ENCODE measurements around the gene BCAS4.

The BCAS4 gene

GRCh38 chr20:50857348-50857747 lies 62.5 kb downstream of the BCAS4 start:
- intact Hi-C loops (cut with DNase I; ENCODE audit: low total_unique reads) = no loop called here
- Histone ChIP-seq H3K27ac (no peak overlapping the region), H3K4me3 (no peak overlapping the region), H3K4me1 (no peaks in the 10 kb centered on the region), H3K9me3 (no peaks in the 10 kb centered on the region), H3K36me3 (no peaks in the 10 kb centered on the region), H3K27me3 (no peaks in the 10 kb centered on the region)
- TF ChIP-seq CTCF (IDR thresholded peaks at IDR 0.05) = no peak
- no peak for DNase-seq

- Histone ChIP-seq H3K9me3 (no peaks in the 10 kb centered on the region), H3K4me1 (no peaks in the 10 kb centered on the region), H3K27ac (no peak overlapping the region), H3K4me3 (no peak overlapping the region), H3K36me3 (no peaks in the 10 kb centered on the region), H3K27me3 (no peaks in the 10 kb centered on the region)
- intact Hi-C loops (cut with DNase I; ENCODE audit: low total_unique reads) = no loop called here
- TF ChIP-seq CTCF (IDR thresholded peaks at IDR 0.05) = no peak
- no peak for DNase-seq
Observed at GRCh38 chr20:50858525-50858924, 63.7 kb downstream of the BCAS4 start.

DNA sequence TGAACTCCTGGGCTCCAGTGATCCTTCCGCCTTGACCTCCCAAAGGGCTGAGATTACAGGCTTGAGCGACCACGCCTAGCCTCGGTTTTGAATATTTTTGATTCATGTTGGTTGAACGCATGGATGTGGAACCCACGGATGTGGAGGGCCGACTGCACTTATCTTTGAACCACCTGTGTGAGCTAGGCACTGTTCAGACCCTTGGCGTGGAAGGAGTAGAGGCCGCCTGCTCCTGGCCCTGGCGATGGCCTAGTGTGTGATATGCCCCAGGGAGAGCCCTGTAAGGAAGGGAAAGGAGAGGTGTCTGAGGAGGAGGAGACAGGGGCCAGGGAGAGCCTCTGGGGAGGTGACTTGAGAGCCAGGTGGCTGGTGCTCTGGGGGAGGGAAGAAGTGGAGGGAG lies 64.3 kb downstream of the BCAS4 start:
- no peak overlapping the region for H3K4me3 ChIP-seq
- TF ChIP-seq CTCF (IDR thresholded peaks at IDR 0.05) = no peak
- H3K27me3 ChIP-seq = no peaks in the 10 kb centered on the region
- H3K4me1 ChIP-seq = no peaks in the 10 kb centered on the region
- no peak for DNase-seq
- no peaks in the 10 kb centered on the region for H3K9me3 ChIP-seq
- H3K27ac ChIP-seq = no peak overlapping the region
- H3K36me3 ChIP-seq = no peaks in the 10 kb centered on the region
- intact Hi-C loops (cut with DNase I; ENCODE audit: low total_unique reads) = no loop called here

DNA sequence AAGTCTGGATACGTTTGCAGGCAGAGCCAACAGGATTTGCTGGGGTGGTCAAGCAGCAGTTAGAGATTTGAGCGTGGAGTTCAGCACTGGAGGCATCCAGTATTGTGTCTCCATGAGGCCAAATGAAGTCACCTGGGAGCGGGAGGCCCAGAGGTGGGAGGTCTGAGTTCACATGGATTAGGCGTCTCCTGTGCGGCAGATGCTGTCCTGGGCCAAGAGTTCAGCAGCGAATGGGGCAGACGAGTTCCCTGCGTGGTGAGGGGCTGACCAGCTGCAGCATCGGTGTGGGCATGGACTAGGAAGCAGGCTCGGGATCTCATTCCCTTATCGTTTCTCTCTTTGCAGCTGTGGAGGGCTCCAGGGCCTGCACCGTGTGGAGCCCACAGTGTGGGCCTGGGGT lies 66.2 kb downstream of the BCAS4 start:
- TF ChIP-seq CTCF (IDR thresholded peaks at IDR 0.05) = no peak
- no peaks in the 10 kb centered on the region for H3K4me1 ChIP-seq
- H3K9me3 ChIP-seq = no peaks in the 10 kb centered on the region
- DNase-seq = no peak
- no peaks in the 10 kb centered on the region for H3K27me3 ChIP-seq
- H3K27ac ChIP-seq = no peak overlapping the region
- H3K4me3 ChIP-seq = no peak overlapping the region
- H3K36me3 ChIP-seq = no peaks in the 10 kb centered on the region
- intact Hi-C loops (cut with DNase I; ENCODE audit: low total_unique reads) = no loop called here

DNA sequence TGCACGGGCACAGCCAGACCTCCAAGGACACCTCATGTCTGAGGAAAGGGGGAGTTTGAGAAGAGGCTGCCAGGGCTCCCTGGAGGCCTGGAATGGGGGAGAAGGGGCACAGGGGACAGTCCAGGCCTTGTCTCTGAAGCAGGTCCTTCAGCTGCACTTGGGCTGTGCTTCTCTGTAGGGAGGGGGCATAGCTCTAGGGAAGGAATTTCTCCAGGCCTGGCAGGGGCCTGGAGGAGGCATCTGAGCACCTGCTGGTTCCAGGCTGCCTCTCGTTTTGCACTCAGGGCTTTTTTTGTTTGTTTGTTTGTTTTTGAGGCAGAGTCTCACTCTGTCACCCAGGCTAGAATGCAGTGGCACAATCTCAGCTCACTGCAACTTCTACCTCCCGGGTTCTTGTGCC lies 67.7 kb downstream of the BCAS4 start:
- Histone ChIP-seq H3K27ac (no peak overlapping the region), H3K4me1 (no peaks in the 10 kb centered on the region), H3K4me3 (no peak overlapping the region), H3K36me3 (no peaks in the 10 kb centered on the region), H3K27me3 (no peaks in the 10 kb centered on the region), H3K9me3 (no peaks in the 10 kb centered on the region)
- intact Hi-C loops (cut with DNase I; ENCODE audit: low total_unique reads) = no loop called here
- DNase-seq = no peak
- no peak for TF ChIP-seq CTCF (IDR thresholded peaks at IDR 0.05)

GRCh38 chr20:50865114-50865513 lies 70.3 kb downstream of the BCAS4 start:
- intact Hi-C loops (cut with DNase I; ENCODE audit: low total_unique reads) = no loop called here
- Histone ChIP-seq H3K4me3 (no peak overlapping the region), H3K27ac (no peak overlapping the region), H3K27me3 (no peaks in the 10 kb centered on the region), H3K36me3 (no peaks in the 10 kb centered on the region), H3K4me1 (no peaks in the 10 kb centered on the region), H3K9me3 (no peaks in the 10 kb centered on the region)
- TF ChIP-seq CTCF (IDR thresholded peaks at IDR 0.05) = no peak
- no peak for DNase-seq
